ENCODE results near the gene CCDC192. TPM values are rescaled to one million over a fixed set of nuclear protein-coding genes. Genes with fewer than 3 reads are reported as not detected.

Gene CCDC192
- total and polyA plus RNA-seq, 10 of the 15 experiments (the other 5 are each of a cell fraction or from before 2014, with no cell fraction given) = 0.20 to 0.79 (median 0.32) TPM; not detected in 4

GRCh38 chr5:127858116-127858784 lies 155.1 kb downstream of the CCDC192 start:
- 55% methylated on average over 5 of the region's 5 CpGs for WGBS (ENCODE audit: insufficient coverage, insufficient replicate concordance, low lambda C conversion rate, missing lambda C conversion rate)
- BruUV-seq (replicated peaks) = no TSS peak
- Histone ChIP-seq H3K4me2 (ENCODE audit: control insufficient read depth, insufficient read depth) (no peak overlapping the region), H3K27ac (ENCODE audit: control insufficient read depth, insufficient read depth) (no peak overlapping the region), H3K27me3 (replicated peaks in 1 of 2; ENCODE audit: control insufficient read depth in 2 of 2, insufficient read depth in 2 of 2, low read length in 1 of 2) (no peaks in the 10 kb centered on the region), H3K79me2 (ENCODE audit: control insufficient read depth, insufficient read depth, low read length) (no peaks in the 10 kb centered on the region), H3K4me3 (no peak overlapping the region), H3K9ac (ENCODE audit: control insufficient read depth, insufficient read depth, low read length) (no peak overlapping the region), H3K4me1 (ENCODE audit: control insufficient read depth, insufficient read depth, low read length) (no peaks in the 10 kb centered on the region), H3K36me3 (ENCODE audit: control insufficient read depth in 2 of 2, insufficient read depth in 2 of 2, low read length in 1 of 2) (no peaks in the 10 kb centered on the region), H3K9me3 (replicated peaks; ENCODE audit: control insufficient read depth, insufficient read depth, low read length) (no peaks in the 10 kb centered on the region; the same call in 2 of the 3 replicates), H4K20me1 (ENCODE audit: control insufficient read depth, insufficient read depth) (no peaks in the 10 kb centered on the region), H2AFZ (ENCODE audit: control insufficient read depth, low read depth, low read length) (no peak overlapping the region)
- RAD21 ChIA-PET (ENCODE audit: unreplicated experiment) = interaction anchor here (1.0 kb wide), 1 partner anchor 333 kb away, joined by 3 read pairs; no protein-coding TSS in a partner anchor
- no peak for ATAC-seq
- no peak for FAIRE-seq
- intact Hi-C loops (cut with micrococcal nuclease; ENCODE audit: unreplicated experiment) = no loop called here
- CTCF ChIA-PET = interaction anchor here (1.2 kb wide), 1 partner anchor 346 kb away, joined by 3 read pairs; no protein-coding TSS in a partner anchor
- TF ChIP-seq ATF3 (IDR thresholded peaks at IDR 0.05; ENCODE audit: borderline replicate concordance, extremely low read depth, low read depth, low read length) (no peak), TARDBP (IDR thresholded peaks at IDR 0.05; ENCODE audit: borderline replicate concordance) (no peak), SP1 (IDR thresholded peaks at IDR 0.05; ENCODE audit: low read depth, low read length) (no peak), MTA2 (IDR thresholded peaks at IDR 0.05; ENCODE audit: low read depth) (no peak), RAD21 (IDR thresholded peaks at IDR 0.05; ENCODE audit: insufficient read depth, low read depth, low read length) (no peak), HSF1 (IDR thresholded peaks at IDR 0.05; ENCODE audit: low read depth, low read length) (no peak), RCOR1 (conservative IDR thresholded peaks at IDR 0.05; ENCODE audit: low read depth, low read length) (no peak), ETV6 (conservative IDR thresholded peaks at IDR 0.05 in 1 of 2, IDR thresholded peaks at IDR 0.05 in 1 of 2; ENCODE audit: borderline replicate concordance in 1 of 2, low read depth in 1 of 2) (no peak), RFX5 (IDR thresholded peaks at IDR 0.05; ENCODE audit: low read depth, low read length) (no peak)
- TF ChIP-seq, protein P1, sequence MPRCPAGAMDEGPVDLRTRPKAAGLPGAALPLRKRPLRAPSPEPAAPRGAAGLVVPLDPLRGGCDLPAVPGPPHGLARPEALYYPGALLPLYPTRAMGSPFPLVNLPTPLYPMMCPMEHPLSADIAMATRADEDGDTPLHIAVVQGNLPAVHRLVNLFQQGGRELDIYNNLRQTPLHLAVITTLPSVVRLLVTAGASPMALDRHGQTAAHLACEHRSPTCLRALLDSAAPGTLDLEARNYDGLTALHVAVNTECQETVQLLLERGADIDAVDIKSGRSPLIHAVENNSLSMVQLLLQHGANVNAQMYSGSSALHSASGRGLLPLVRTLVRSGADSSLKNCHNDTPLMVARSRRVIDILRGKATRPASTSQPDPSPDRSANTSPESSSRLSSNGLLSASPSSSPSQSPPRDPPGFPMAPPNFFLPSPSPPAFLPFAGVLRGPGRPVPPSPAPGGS (IDR thresholded peaks at IDR 0.05; ENCODE audit: borderline replicate concordance, insufficient read depth, low read depth, low read length, poor library complexity, severe bottlenecking) = no peak
- TF ChIP-seq, protein P2, sequence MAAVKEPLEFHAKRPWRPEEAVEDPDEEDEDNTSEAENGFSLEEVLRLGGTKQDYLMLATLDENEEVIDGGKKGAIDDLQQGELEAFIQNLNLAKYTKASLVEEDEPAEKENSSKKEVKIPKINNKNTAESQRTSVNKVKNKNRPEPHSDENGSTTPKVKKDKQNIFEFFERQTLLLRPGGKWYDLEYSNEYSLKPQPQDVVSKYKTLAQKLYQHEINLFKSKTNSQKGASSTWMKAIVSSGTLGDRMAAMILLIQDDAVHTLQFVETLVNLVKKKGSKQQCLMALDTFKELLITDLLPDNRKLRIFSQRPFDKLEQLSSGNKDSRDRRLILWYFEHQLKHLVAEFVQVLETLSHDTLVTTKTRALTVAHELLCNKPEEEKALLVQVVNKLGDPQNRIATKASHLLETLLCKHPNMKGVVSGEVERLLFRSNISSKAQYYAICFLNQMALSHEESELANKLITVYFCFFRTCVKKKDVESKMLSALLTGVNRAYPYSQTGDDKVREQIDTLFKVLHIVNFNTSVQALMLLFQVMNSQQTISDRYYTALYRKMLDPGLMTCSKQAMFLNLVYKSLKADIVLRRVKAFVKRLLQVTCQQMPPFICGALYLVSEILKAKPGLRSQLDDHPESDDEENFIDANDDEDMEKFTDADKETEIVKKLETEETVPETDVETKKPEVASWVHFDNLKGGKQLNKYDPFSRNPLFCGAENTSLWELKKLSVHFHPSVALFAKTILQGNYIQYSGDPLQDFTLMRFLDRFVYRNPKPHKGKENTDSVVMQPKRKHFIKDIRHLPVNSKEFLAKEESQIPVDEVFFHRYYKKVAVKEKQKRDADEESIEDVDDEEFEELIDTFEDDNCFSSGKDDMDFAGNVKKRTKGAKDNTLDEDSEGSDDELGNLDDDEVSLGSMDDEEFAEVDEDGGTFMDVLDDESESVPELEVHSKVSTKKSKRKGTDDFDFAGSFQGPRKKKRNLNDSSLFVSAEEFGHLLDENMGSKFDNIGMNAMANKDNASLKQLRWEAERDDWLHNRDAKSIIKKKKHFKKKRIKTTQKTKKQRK (IDR thresholded peaks at IDR 0.05; ENCODE audit: low read depth, low read length) = no peak
- POLR2A ChIA-PET = no interaction called here
- in situ Hi-C loops (cut with MboI) = no loop called here
- SMC1A ChIA-PET (ENCODE audit: uncharacterized antibody, unreplicated experiment) = interaction anchor here (0.5 to 3.0 kb wide), 10 partner anchors 8 to 1223 kb away, joined by 3 to 20 read pairs (median 4); no protein-coding TSS in a partner anchor
- DNase-seq (ENCODE audit: low read depth, low spot score) = no peak

Measured in GM12878 (cell line).